ENCODE measurements around the gene CASP14.

The CASP14 gene

GRCh38 chr19:15045506-15045905 is 3.8 kb upstream of the CASP14 start:
- Histone ChIP-seq H3K14ac (ENCODE audit: low read length) (no peak overlapping the region), H3K27ac (replicated peaks; ENCODE audit: low read length) (no peak overlapping the region), H4K8ac (ENCODE audit: low read depth, low read length) (no peak overlapping the region), H3K4me2 (ENCODE audit: insufficient read depth, low read length, poor library complexity, severe bottlenecking) (no peak overlapping the region), H3K9me3 (replicated peaks in 1 of 2; ENCODE audit: control insufficient read depth in 2 of 2, insufficient read depth in 1 of 2, low read depth in 1 of 2, low read length in 2 of 2) (peaks cover 0 to 14% of the 10 kb centered on the region in 2 donors), H3K4ac (ENCODE audit: low read length) (no peak overlapping the region), H3K79me1 (ENCODE audit: low read depth, low read length) (peaks cover 2% of the 10 kb centered on the region), H2BK12ac (ENCODE audit: low read length) (no peak overlapping the region), H3K18ac (ENCODE audit: low read length) (no peak overlapping the region), H2BK5ac (ENCODE audit: low read length) (no peak overlapping the region), H2AFZ (ENCODE audit: low read length) (no peak overlapping the region), H3K9ac (ENCODE audit: low read depth, low read length, poor library complexity) (no peak overlapping the region), H3K4me1 (ENCODE audit: control insufficient read depth in 2 of 2, insufficient read depth in 1 of 2, low read depth in 1 of 2, low read length in 2 of 2) (no peaks in the 10 kb centered on the region), H3K36me3 (replicated peaks in 1 of 2; ENCODE audit: control insufficient read depth in 2 of 2, insufficient read depth in 2 of 2, low read length in 2 of 2) (no peaks in the 10 kb centered on the region), H2BK15ac (ENCODE audit: low read length) (no peak overlapping the region), H3K27me3 (ENCODE audit: control insufficient read depth in 3 of 3, insufficient read depth in 3 of 3, low read depth in 1 of 3, low read length in 3 of 3) (peaks cover 0 to 7% (median 0%) of the 10 kb centered on the region in 3 experiments), H4K91ac (ENCODE audit: low read depth, low read length, poor library complexity) (no peak overlapping the region), H3K23ac (ENCODE audit: low read depth, low read length, poor library complexity) (no peak overlapping the region), H2BK120ac (ENCODE audit: low read depth, low read length) (no peak overlapping the region), H3K4me3 (ENCODE audit: low read length in 2 of 2) (no peak overlapping the region), H2AK5ac (ENCODE audit: low read depth, low read length) (no peak overlapping the region)
- no peak for DNase-seq (ENCODE audit: low spot score)
- WGBS, 2 donors (ENCODE audit: extremely low coverage in 2 of 2, insufficient read length in 2 of 2, insufficient replicate concordance in 1 of 2), result no CpG with 5 or more reads among the region's 3 CpGs

- H4K91ac ChIP-seq (ENCODE audit: low read depth, low read length, poor library complexity), result no peak overlapping the region
- no peak overlapping the region for H4K8ac ChIP-seq (ENCODE audit: low read depth, low read length)
- H3K9me3 ChIP-seq (replicated peaks in 1 of 2; ENCODE audit: control insufficient read depth in 2 of 2, insufficient read depth in 1 of 2, low read depth in 1 of 2, low read length in 2 of 2), result peaks cover 0 to 10% of the 10 kb centered on the region in 2 donors
- H3K27me3 ChIP-seq (ENCODE audit: control insufficient read depth in 3 of 3, insufficient read depth in 3 of 3, low read depth in 1 of 3, low read length in 3 of 3), result peaks cover 0 to 10% (median 0%) of the 10 kb centered on the region in 3 experiments
- WGBS, 2 donors (ENCODE audit: extremely low coverage in 2 of 2, insufficient read length in 2 of 2, insufficient replicate concordance in 1 of 2), result no CpG with 5 or more reads among the region's 11 CpGs
- H2AK5ac ChIP-seq (ENCODE audit: low read depth, low read length), result no peak overlapping the region
- no peak overlapping the region for H3K18ac ChIP-seq (ENCODE audit: low read length)
- no peak overlapping the region for H3K27ac ChIP-seq (replicated peaks; ENCODE audit: low read length)
- no peak overlapping the region for H3K14ac ChIP-seq (ENCODE audit: low read length)
- H2BK12ac ChIP-seq (ENCODE audit: low read length), result no peak overlapping the region
- no peak overlapping the region for H3K9ac ChIP-seq (ENCODE audit: low read depth, low read length, poor library complexity)
- H3K36me3 ChIP-seq (replicated peaks in 1 of 2; ENCODE audit: control insufficient read depth in 2 of 2, insufficient read depth in 2 of 2, low read length in 2 of 2), result no peaks in the 10 kb centered on the region
- H3K4me2 ChIP-seq (ENCODE audit: insufficient read depth, low read length, poor library complexity, severe bottlenecking), result no peak overlapping the region
- H2BK120ac ChIP-seq (ENCODE audit: low read depth, low read length), result no peak overlapping the region
- no peaks in the 10 kb centered on the region for H3K4me1 ChIP-seq (ENCODE audit: control insufficient read depth in 2 of 2, insufficient read depth in 1 of 2, low read depth in 1 of 2, low read length in 2 of 2)
- H2AFZ ChIP-seq (ENCODE audit: low read length), result no peak overlapping the region
- no peak for DNase-seq (ENCODE audit: low spot score)
- H3K79me1 ChIP-seq (ENCODE audit: low read depth, low read length), result peaks cover 2% of the 10 kb centered on the region
- no peak overlapping the region for H2BK15ac ChIP-seq (ENCODE audit: low read length)
- H3K4me3 ChIP-seq (ENCODE audit: low read length in 2 of 2), result no peak overlapping the region
- no peak overlapping the region for H3K23ac ChIP-seq (ENCODE audit: low read depth, low read length, poor library complexity)
- H3K4ac ChIP-seq (ENCODE audit: low read length), result no peak overlapping the region
- no peak overlapping the region for H2BK5ac ChIP-seq (ENCODE audit: low read length)
These were observed 1.6 kb upstream of the CASP14 start for GRCh38 chr19:15047680-15048079.

- Histone ChIP-seq H3K36me3 (replicated peaks in 1 of 2; ENCODE audit: control insufficient read depth in 2 of 2, insufficient read depth in 2 of 2, low read length in 2 of 2) (no peaks in the 10 kb centered on the region), H3K4me3 (ENCODE audit: low read length in 2 of 2) (no peak overlapping the region), H2BK12ac (ENCODE audit: low read length) (no peak overlapping the region), H3K4me2 (ENCODE audit: insufficient read depth, low read length, poor library complexity, severe bottlenecking) (no peak overlapping the region), H2BK15ac (ENCODE audit: low read length) (no peak overlapping the region), H3K4me1 (ENCODE audit: control insufficient read depth in 2 of 2, insufficient read depth in 1 of 2, low read depth in 1 of 2, low read length in 2 of 2) (no peaks in the 10 kb centered on the region), H2BK120ac (ENCODE audit: low read depth, low read length) (no peak overlapping the region), H3K27me3 (ENCODE audit: control insufficient read depth in 3 of 3, insufficient read depth in 3 of 3, low read depth in 1 of 3, low read length in 3 of 3) (peaks cover 0 to 10% (median 0%) of the 10 kb centered on the region in 3 experiments), H2AFZ (ENCODE audit: low read length) (no peak overlapping the region), H3K9me3 (replicated peaks in 1 of 2; ENCODE audit: control insufficient read depth in 2 of 2, insufficient read depth in 1 of 2, low read depth in 1 of 2, low read length in 2 of 2) (peaks cover 0 to 10% of the 10 kb centered on the region in 2 donors), H4K91ac (ENCODE audit: low read depth, low read length, poor library complexity) (no peak overlapping the region), H3K4ac (ENCODE audit: low read length) (no peak overlapping the region), H3K14ac (ENCODE audit: low read length) (no peak overlapping the region), H2BK5ac (ENCODE audit: low read length) (no peak overlapping the region), H4K8ac (ENCODE audit: low read depth, low read length) (no peak overlapping the region), H3K18ac (ENCODE audit: low read length) (no peak overlapping the region), H3K9ac (ENCODE audit: low read depth, low read length, poor library complexity) (no peak overlapping the region), H3K23ac (ENCODE audit: low read depth, low read length, poor library complexity) (no peak overlapping the region), H3K27ac (replicated peaks; ENCODE audit: low read length) (no peak overlapping the region), H2AK5ac (ENCODE audit: low read depth, low read length) (no peak overlapping the region), H3K79me1 (ENCODE audit: low read depth, low read length) (peaks cover 2% of the 10 kb centered on the region)
- no peak for DNase-seq (ENCODE audit: low spot score)
- no CpG with 5 or more reads among the region's 5 CpGs for WGBS, 2 donors (ENCODE audit: extremely low coverage in 2 of 2, insufficient read length in 2 of 2, insufficient replicate concordance in 1 of 2)
These were observed 1.2 kb upstream of the CASP14 start for GRCh38 chr19:15048128-15048527.

- H2AK5ac ChIP-seq (ENCODE audit: low read depth, low read length), result no peak overlapping the region
- no peak overlapping the region for H2BK12ac ChIP-seq (ENCODE audit: low read length)
- H3K23ac ChIP-seq (ENCODE audit: low read depth, low read length, poor library complexity), result no peak overlapping the region
- H3K14ac ChIP-seq (ENCODE audit: low read length), result no peak overlapping the region
- H2BK15ac ChIP-seq (ENCODE audit: low read length), result no peak overlapping the region
- peaks cover 2% of the 10 kb centered on the region for H3K79me1 ChIP-seq (ENCODE audit: low read depth, low read length)
- no peak overlapping the region for H3K27ac ChIP-seq (replicated peaks; ENCODE audit: low read length)
- H3K9me3 ChIP-seq (replicated peaks in 1 of 2; ENCODE audit: control insufficient read depth in 2 of 2, insufficient read depth in 1 of 2, low read depth in 1 of 2, low read length in 2 of 2), result peaks cover 0 to 17% of the 10 kb centered on the region in 2 donors
- H4K8ac ChIP-seq (ENCODE audit: low read depth, low read length), result no peak overlapping the region
- no peak overlapping the region for H4K91ac ChIP-seq (ENCODE audit: low read depth, low read length, poor library complexity)
- no peak for DNase-seq (ENCODE audit: low spot score)
- no peak overlapping the region for H3K4me3 ChIP-seq (ENCODE audit: low read length in 2 of 2)
- H3K4me1 ChIP-seq (ENCODE audit: control insufficient read depth in 2 of 2, insufficient read depth in 1 of 2, low read depth in 1 of 2, low read length in 2 of 2), result no peaks in the 10 kb centered on the region
- peaks cover 0 to 16% (median 0%) of the 10 kb centered on the region in 3 experiments for H3K27me3 ChIP-seq (ENCODE audit: control insufficient read depth in 3 of 3, insufficient read depth in 3 of 3, low read depth in 1 of 3, low read length in 3 of 3)
- H2BK5ac ChIP-seq (ENCODE audit: low read length), result no peak overlapping the region
- no peak overlapping the region for H3K9ac ChIP-seq (ENCODE audit: low read depth, low read length, poor library complexity)
- H3K4me2 ChIP-seq (ENCODE audit: insufficient read depth, low read length, poor library complexity, severe bottlenecking), result no peak overlapping the region
- no peak overlapping the region for H3K18ac ChIP-seq (ENCODE audit: low read length)
- 100% methylated on average over 1 to 2 of the region's 2 CpGs for WGBS, 2 donors (ENCODE audit: extremely low coverage in 2 of 2, insufficient read length in 2 of 2, insufficient replicate concordance in 1 of 2)
- H3K4ac ChIP-seq (ENCODE audit: low read length), result no peak overlapping the region
- no peak overlapping the region for H2AFZ ChIP-seq (ENCODE audit: low read length)
- H2BK120ac ChIP-seq (ENCODE audit: low read depth, low read length), result no peak overlapping the region
- H3K36me3 ChIP-seq (replicated peaks in 1 of 2; ENCODE audit: control insufficient read depth in 2 of 2, insufficient read depth in 2 of 2, low read length in 2 of 2), result no peaks in the 10 kb centered on the region
These were observed 1.4 kb downstream of the CASP14 start for GRCh38 chr19:15050639-15051038.

Data from neuronal stem cell (in vitro differentiated cells).